Skeletal muscle satellite cell (primary cell): Measurements from ENCODE around the gene MPST.

Experiments
- H3K27me3 ChIP-seq: 2 replicates; pipeline ENCODE4 v1.7.0; 2013; ENCODE audit warnings: low read length; ENCODE audit not compliant: control insufficient read depth, insufficient read depth
- H3K36me3 ChIP-seq: 2 replicates; pipeline ENCODE4 v1.7.0; 2013; ENCODE audit warnings: mild to moderate bottlenecking, control low read depth, low read length; ENCODE audit not compliant: insufficient read depth
- H3K4me1 ChIP-seq: 2 replicates; pipeline ENCODE4 v1.7.0; 2013; ENCODE audit warnings: low read length; ENCODE audit not compliant: control insufficient read depth, insufficient read depth
- H3K4me2 ChIP-seq: 2 replicates; pipeline ENCODE4 v1.7.0; 2013; ENCODE audit warnings: mild to moderate bottlenecking, low read length
- H3K4me3 ChIP-seq: 2 replicates; pipeline ENCODE4 v1.7.0; 2013; ENCODE audit warnings: low read length
- H3K9ac ChIP-seq: 2 replicates; pipeline ENCODE4 v1.7.0; 2013; ENCODE audit warnings: mild to moderate bottlenecking, low read depth, low read length, moderate library complexity
- H3K9me3 ChIP-seq: replicated peaks from 2 replicates; pipeline ENCODE4 v1.7.0; 2013; ENCODE audit warnings: mild to moderate bottlenecking, control low read depth, low read length

Gene MPST

DNA sequence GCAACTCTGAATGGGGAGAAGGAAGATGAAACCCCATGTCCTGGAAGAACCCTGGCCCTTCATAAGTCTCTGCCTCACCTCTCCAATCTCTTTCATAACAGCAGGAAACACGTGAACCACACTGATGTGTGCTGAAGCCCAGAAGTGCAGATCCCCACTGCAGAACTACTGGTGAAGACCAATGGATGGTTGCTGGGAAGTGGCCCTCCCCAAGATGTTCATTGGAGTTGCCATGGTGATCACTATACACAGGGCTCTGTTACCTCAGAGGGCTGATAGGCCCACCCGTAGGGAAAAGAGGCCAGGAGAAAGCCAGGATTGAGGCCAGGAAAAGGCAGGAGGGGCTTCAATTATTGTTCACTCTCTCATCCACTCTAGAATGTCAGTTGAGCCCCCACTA lies 11.9 kb upstream of the MPST start:
- no peak overlapping the region for H3K4me2 ChIP-seq
- H3K4me1 ChIP-seq, result peaks cover 5% of the 10 kb centered on the region
- H3K9ac ChIP-seq, result no peak overlapping the region
- no peak overlapping the region for H3K4me3 ChIP-seq
- H3K36me3 ChIP-seq, result no peaks in the 10 kb centered on the region
- no peaks in the 10 kb centered on the region for H3K9me3 ChIP-seq
- H3K27me3 ChIP-seq, result peaks cover 52% of the 10 kb centered on the region

DNA sequence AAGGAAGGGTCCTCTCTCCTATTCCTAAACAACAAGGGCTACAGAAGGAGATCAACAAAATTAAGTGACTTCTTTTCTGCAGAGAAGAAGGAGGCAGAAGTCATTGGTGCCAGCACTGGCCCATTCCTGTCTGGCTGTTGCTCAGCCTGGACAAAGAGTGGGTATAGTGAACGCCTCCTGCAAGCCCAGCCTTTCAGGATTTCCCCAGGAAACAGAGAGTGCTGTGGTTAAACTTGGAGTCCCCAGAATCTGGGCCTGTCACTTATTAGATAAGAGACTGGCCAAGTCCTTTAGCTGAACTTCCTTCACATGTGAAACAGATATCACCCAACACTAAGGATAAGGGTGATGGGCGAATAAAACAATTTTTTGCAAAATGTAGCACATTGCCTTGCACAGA lies 11.2 kb upstream of the MPST start:
- H3K9me3 ChIP-seq, result no peaks in the 10 kb centered on the region
- no peak overlapping the region for H3K4me2 ChIP-seq
- peaks cover 5% of the 10 kb centered on the region for H3K4me1 ChIP-seq
- peaks cover 45% of the 10 kb centered on the region for H3K27me3 ChIP-seq
- H3K4me3 ChIP-seq, result no peak overlapping the region
- no peaks in the 10 kb centered on the region for H3K36me3 ChIP-seq
- no peak overlapping the region for H3K9ac ChIP-seq

DNA sequence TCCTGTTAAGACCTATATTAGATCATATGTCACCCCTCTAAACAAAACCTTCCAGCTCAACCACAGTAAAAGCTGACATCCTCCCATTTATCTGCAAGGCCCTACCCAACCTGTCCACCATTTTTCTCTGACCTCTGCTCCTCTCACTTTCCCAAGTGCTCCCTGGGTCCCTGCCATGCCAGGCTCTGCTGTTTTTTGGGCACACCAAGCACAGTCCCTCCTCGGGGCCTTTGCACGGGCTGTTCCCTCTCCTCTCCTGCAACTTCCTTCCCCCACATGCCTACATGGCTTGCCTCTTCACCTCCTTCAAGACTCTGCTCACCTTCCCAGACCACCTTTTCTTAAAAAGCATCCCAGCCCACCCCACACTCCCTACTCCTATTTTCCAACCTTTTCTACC lies 10.1 kb upstream of the MPST start:
- Histone ChIP-seq H3K4me1 (peaks cover 5% of the 10 kb centered on the region), H3K27me3 (peaks cover 45% of the 10 kb centered on the region), H3K4me2 (no peak overlapping the region)

DNA sequence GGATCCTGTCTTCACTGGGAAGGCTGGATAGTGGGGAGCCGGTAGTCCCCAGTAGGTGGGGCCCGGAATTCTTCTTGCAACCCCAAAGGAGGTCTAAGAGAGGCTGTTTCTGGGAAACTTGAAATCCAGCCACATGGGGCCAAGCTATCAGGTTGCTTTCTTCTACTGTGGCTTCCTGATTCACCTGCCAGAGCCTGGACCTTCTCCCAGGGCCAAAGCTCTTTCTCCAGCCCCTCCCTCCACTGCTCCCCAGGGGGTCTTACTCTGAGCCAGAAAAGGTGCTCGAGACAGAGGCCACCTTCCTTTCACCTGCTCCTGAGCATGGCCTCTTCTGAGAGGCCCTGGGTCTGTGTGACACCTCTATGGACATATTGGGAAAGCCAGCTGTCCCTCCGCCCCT lies 9.4 kb upstream of the MPST start:
- Histone ChIP-seq H3K4me1 (peaks cover 5% of the 10 kb centered on the region), H3K4me2 (no peak overlapping the region), H3K27me3 (peaks cover 41% of the 10 kb centered on the region), H3K4me3 (no peak overlapping the region), H3K9ac (no peak overlapping the region), H3K36me3 (no peaks in the 10 kb centered on the region), H3K9me3 (no peaks in the 10 kb centered on the region)

More for the DNA sequence above, 10.1 kb upstream of the MPST start:
- Histone ChIP-seq H3K9ac (no peak overlapping the region), H3K36me3 (no peaks in the 10 kb centered on the region), H3K4me3 (no peak overlapping the region), H3K9me3 (no peaks in the 10 kb centered on the region)

DNA sequence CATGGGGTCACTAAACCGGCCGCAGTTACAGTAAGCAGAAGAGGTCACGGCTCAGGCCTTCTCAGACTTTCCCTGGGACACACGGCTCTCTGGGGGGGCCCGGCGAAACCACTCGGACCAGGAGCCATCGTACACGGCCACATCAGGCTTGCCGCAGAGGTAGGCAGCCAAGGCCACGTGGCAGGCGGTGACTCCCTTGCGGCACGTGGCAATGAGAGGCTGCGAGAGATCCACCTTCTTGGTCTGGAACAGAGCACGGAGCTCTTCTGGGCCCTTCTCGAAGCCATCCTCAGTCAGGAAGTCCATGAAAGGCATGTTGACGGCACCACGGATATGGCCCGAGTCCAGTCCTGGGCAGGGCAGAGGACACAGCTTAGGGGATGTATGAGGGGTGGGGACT lies 8.6 kb upstream of the MPST start:
- no peak overlapping the region for H3K4me2 ChIP-seq
- no peaks in the 10 kb centered on the region for H3K36me3 ChIP-seq
- H3K4me1 ChIP-seq, result peaks cover 5% of the 10 kb centered on the region
- peaks cover 33% of the 10 kb centered on the region for H3K27me3 ChIP-seq
- no peak overlapping the region for H3K9ac ChIP-seq
- no peaks in the 10 kb centered on the region for H3K9me3 ChIP-seq
- H3K4me3 ChIP-seq, result no peak overlapping the region

DNA sequence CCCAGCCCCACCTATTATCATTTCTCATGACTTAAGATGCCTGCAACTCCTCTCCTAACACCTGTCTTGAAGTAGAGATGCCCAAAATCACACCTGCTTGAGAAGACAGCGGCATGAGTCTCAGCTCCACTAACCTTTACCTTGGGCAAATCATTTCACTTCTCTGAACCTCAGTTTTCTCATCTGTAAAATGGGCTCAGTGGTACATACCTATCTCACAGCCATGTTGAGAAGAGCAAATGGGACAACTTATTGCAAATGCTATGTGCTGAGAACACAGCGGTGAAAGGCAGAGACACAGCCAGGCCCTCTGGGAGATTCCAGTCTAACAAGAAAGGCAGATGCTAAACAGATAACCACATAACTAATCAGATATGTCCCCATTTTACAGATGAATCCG lies 8.1 kb upstream of the MPST start:
- Histone ChIP-seq H3K4me1 (peaks cover 5% of the 10 kb centered on the region), H3K9ac (no peak overlapping the region), H3K9me3 (no peaks in the 10 kb centered on the region), H3K4me3 (no peak overlapping the region), H3K27me3 (peaks cover 28% of the 10 kb centered on the region), H3K4me2 (no peak overlapping the region), H3K36me3 (no peaks in the 10 kb centered on the region)

DNA sequence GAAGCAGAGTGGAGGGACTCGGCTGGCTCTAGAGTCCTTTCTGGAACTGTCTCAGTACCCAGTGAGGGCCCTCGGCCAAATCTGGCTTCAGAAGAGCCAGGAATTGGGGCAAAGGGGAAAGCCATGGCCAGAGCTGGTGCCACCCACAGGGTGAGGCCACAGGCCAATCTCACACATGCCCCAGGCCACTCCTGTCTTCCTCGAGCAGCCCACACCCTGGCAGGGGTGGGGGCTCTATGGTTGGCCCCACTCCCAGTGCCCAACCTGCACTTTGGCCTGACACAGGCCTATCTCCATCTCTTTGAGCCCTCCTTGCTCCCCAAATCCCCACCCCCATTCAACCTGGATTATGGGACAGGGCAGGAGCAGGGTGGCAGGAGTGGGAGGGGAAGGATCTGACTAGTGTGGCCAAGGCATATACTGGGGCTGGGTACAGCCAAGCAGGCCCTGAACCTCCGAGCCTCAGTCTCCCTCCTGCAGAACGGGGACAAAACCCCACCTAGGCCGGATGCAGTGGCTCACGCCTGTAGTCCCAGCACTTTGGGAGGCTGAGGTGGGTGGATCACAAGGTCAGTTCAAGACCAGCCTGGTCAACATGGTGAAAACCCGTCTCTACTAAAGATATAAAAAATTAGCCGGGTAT lies 7.2 kb upstream of the MPST start:
- Histone ChIP-seq H3K27me3 (peaks cover 19% of the 10 kb centered on the region), H3K4me2 (no peak overlapping the region), H3K36me3 (peaks cover under 1% of the 10 kb centered on the region), H3K4me3 (no peak overlapping the region), H3K9me3 (no peaks in the 10 kb centered on the region), H3K4me1 (peaks cover 6% of the 10 kb centered on the region), H3K9ac (no peak overlapping the region)

DNA sequence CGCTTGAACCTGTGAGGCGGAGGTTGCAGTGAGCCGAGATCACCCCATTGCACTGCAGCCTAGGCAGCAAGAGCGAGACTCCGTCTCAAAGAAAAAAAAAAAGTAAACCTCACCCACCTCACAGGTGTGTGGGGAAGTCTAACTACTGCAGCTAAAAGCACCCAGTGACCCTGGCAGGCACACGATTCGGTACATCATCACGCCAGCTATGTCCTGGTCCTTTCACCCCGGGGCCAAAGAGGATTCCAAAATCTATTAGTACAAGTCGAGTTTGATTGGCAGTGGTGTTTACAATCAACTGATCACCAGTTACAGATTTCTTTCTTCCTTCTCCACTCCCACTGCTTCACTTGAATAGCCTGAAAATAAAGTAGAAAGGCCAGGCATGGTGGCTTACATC lies 6.6 kb upstream of the MPST start:
- peaks cover 6% of the 10 kb centered on the region for H3K36me3 ChIP-seq
- H3K4me1 ChIP-seq, result peaks cover 12% of the 10 kb centered on the region
- H3K9ac ChIP-seq, result no peak overlapping the region
- H3K4me2 ChIP-seq, result no peak overlapping the region
- H3K4me3 ChIP-seq, result no peak overlapping the region
- no peaks in the 10 kb centered on the region for H3K9me3 ChIP-seq
- peaks cover 13% of the 10 kb centered on the region for H3K27me3 ChIP-seq

DNA sequence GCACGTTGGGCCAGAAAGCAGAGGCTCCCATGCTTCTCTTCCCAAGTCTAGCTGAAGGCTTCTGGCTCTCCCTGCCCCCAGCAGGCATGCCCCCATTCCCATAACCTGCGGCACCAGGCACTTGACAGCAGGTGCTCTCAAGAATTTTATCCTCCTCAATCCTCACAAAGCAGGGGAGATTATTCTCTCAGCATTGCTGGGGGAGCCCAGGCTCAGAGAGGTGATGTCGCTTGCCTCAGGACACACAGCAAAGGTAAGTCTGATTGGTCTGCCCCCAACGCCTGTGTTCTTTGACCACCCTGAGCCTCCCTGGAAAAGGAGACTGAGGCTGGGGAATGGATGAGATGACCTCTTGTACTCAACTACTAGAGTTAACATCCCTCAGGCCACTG lies 5.1 kb upstream of the MPST start:
- Histone ChIP-seq H3K4me2 (no peak overlapping the region), H3K27me3 (peaks cover 1% of the 10 kb centered on the region), H3K9me3 (no peaks in the 10 kb centered on the region), H3K4me3 (no peak overlapping the region), H3K36me3 (peaks cover 6% of the 10 kb centered on the region), H3K4me1 (peaks cover 20% of the 10 kb centered on the region), H3K9ac (no peak overlapping the region)

DNA sequence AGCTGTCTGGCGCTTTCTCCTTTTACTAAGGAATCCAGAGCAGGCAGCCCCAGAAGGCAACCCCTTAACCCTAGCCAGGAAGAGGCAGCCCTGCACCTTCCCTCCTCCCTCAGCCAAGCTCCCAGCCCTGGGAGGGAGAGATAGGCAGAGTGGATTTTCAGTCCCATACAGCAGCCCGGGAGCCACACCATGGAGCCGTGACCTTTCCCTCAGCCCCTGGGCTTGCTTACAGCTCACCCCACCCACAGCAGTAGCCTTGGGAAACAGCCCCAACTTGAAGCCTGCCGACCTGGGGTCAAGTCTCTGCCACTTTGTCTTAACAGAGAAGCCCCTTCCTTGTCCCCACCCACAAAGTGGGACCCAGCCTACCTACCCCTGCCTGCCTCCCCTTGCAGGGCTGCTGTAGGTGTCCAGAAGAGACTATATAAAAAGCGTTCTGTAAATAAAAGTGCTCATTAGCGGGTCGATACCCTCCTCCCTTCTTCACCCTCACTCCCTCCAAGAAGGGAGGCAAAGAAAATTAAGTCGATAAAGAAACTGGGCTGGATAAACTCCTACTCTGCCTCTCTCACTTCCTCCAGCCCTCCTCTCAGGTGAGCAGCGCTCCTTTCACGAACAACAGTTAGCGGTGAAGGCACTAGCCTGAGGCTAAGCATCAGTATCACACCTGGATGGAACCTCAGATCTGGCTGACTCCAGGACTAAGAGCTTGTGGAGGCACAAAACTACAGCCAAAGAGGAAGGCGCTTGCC lies 4.5 kb upstream of the MPST start:
- peaks cover 6% of the 10 kb centered on the region for H3K36me3 ChIP-seq
- H3K9me3 ChIP-seq, result no peaks in the 10 kb centered on the region
- no peaks in the 10 kb centered on the region for H3K27me3 ChIP-seq
- H3K4me3 ChIP-seq, result no peak overlapping the region
- no peak overlapping the region for H3K4me2 ChIP-seq
- H3K9ac ChIP-seq, result no peak overlapping the region
- peaks cover 20% of the 10 kb centered on the region for H3K4me1 ChIP-seq

DNA sequence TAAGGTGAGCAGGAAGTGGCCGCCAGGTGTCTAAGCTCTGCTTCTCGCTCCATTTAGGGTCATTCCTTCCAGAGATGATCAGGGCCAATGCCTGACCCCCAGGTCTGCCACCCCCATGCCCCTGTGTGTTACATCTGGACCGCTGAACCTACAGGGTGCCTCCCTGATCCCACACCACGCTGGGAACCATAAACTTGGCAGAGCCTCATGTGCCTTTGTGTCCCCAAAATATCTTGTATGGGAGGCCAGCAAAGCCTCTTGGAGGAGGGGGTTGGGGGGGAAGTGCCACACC lies 4.0 kb upstream of the MPST start:
- H3K27me3 ChIP-seq, result no peaks in the 10 kb centered on the region
- peaks cover 6% of the 10 kb centered on the region for H3K36me3 ChIP-seq
- no peak overlapping the region for H3K4me2 ChIP-seq
- no peaks in the 10 kb centered on the region for H3K9me3 ChIP-seq
- peaks cover 20% of the 10 kb centered on the region for H3K4me1 ChIP-seq
- no peak overlapping the region for H3K9ac ChIP-seq
- H3K4me3 ChIP-seq, result no peak overlapping the region
